HepG2 (cell line): ENCODE results near the gene AGAP1. TPM values are rescaled to one million over a fixed set of nuclear protein-coding genes. Genes with fewer than 3 reads are reported as not detected.

Experiments
- ATAC-seq: fragments of 200-7000 bp; cut with Tn5 transposase; 3 replicates; pipeline ENCODE4 v1.9.1; 2020; ENCODE audit warnings: mild to moderate bottlenecking, moderate library complexity
- BruUV-seq: library from RNA; stranded (reverse); fragments of 400-500 nt; replicated peaks from 2 replicates; lab custom pipeline; 2021; lab: Mats Ljungman, UMichigan
- CTCF ChIA-PET: fragments of 300-600 bp; formaldehyde crosslinking; extraction: SDS; loops from one replicate; lab custom pipeline; 2021; ENCODE audit warnings: low total read pairs, inconsistent platforms, low intra/inter-chr PET ratio; lab: Yijun Ruan, JAX
- POLR2A ChIA-PET: fragments of 350-600 bp; sonication (Branson Sonifier 250); formaldehyde crosslinking; loops from one replicate; lab custom pipeline; 2020; ENCODE audit warnings: antibody characterized with exemption, inconsistent platforms; lab: Yijun Ruan, JAX
- DNase-seq: peaks from one replicate; pipeline ENCODE4 v3.0.0-alpha.2; 2015; ENCODE audit warnings: low spot score
- FAIRE-seq: peaks from 3 replicates; lab custom pipeline; 2011; peaks lifted over from hg19 to GRCh38; lab: Jason Lieb, UNC
- H2AFZ ChIP-seq: one replicate; pipeline ENCODE4 v1.6.1; 2011; ENCODE audit warnings: low read length, inconsistent platforms
- H3K27ac ChIP-seq: fragments of 300-600 bp; 3 replicates; pipeline ENCODE4 v1.8.0; 2011; ENCODE audit warnings: mixed run types, mild to moderate bottlenecking, mixed read lengths, low read length, inconsistent platforms; ENCODE audit not compliant: insufficient read depth; ENCODE audit errors: extremely low read length
- H3K27me3 ChIP-seq, 2 experiments: fragments of 200-600 bp in 1 of 2; 2 replicates in 1 of 2; 3 replicates in 1 of 2; pipeline versions ENCODE4 v1.6.0 to v1.8.0; 2011; ENCODE audit warnings: low read length in 2 of 2, mild to moderate bottlenecking in 2 of 2, moderate library complexity in 2 of 2, inconsistent platforms in 1 of 2; ENCODE audit not compliant: insufficient read depth in 2 of 2, control insufficient read depth in 1 of 2
- H3K36me3 ChIP-seq, 2 experiments: fragments of 200-600 bp in 1 of 2; replicated peaks in 1 of 2; 2 replicates in 1 of 2; 3 replicates in 1 of 2; pipeline versions ENCODE4 v1.5.1 to v1.8.0; 2011; ENCODE audit warnings: low read length in 2 of 2, inconsistent platforms in 1 of 2; ENCODE audit not compliant: insufficient read depth in 2 of 2, control insufficient read depth in 1 of 2
- H3K4me1 ChIP-seq: 2 replicates; pipeline ENCODE4 v1.5.1; 2012; ENCODE audit warnings: low read length, inconsistent platforms; ENCODE audit not compliant: insufficient read depth
- H3K4me2 ChIP-seq: 2 replicates; pipeline ENCODE4 v1.6.0; 2011; ENCODE audit warnings: low read depth, low read length, inconsistent platforms
- H3K4me3 ChIP-seq, 3 experiments: fragments of 200-600 bp in 1 of 3; sonication (generic), shearing (Covaris generic) in 1 of 3; replicated peaks in 1 of 3; 2 replicates each; pipeline ENCODE4 v1.5.1; 2011 to 2016; ENCODE audit warnings: low read length in 3 of 3, inconsistent platforms in 2 of 3, low read depth in 2 of 3, mild to moderate bottlenecking in 2 of 3, control low read depth in 1 of 3, mixed read lengths in 1 of 3; ENCODE audit not compliant: insufficient read depth in 1 of 3
- H3K79me2 ChIP-seq: one replicate; pipeline ENCODE4 v1.6.1; 2011; ENCODE audit warnings: low read length, inconsistent platforms; ENCODE audit not compliant: insufficient read depth
- H3K9ac ChIP-seq: 2 replicates; pipeline ENCODE4 v1.6.0; 2011; ENCODE audit warnings: mild to moderate bottlenecking, low read depth, low read length, inconsistent platforms; ENCODE audit not compliant: insufficient read depth
- H3K9me3 ChIP-seq: 2 replicates; pipeline ENCODE4 v1.5.1; 2012; ENCODE audit warnings: mild to moderate bottlenecking, low read length
- H4K20me1 ChIP-seq: 2 replicates; pipeline ENCODE4 v1.6.0; 2011; ENCODE audit warnings: inconsistent platforms, mild to moderate bottlenecking, low read length, moderate library complexity; ENCODE audit not compliant: insufficient read depth
- AGO2 ChIP-seq: fragments of 200-400 bp; formaldehyde crosslinking; optimal IDR thresholded peaks from 2 replicates; pipeline ENCODE3; 2017; ENCODE audit warnings: mild to moderate bottlenecking, low read depth, low read length, moderate library complexity
- CENPX ChIP-seq: sonication (generic); formaldehyde crosslinking; IDR thresholded peaks from 2 replicates; pipeline ENCODE4 v1.9.0; 2021; ENCODE audit warnings: mild to moderate bottlenecking, missing genetic modification reagents, moderate library complexity
- CREB1 ChIP-seq, 2 experiments: fragments of 450-650 bp in 1 of 2; IDR thresholded peaks; 2 replicates each; pipeline ENCODE4 v1.6.1; 2016 to 2017; ENCODE audit warnings: control low read depth in 1 of 2, mild to moderate bottlenecking in 1 of 2, missing compliant biosample characterization in 1 of 2, missing genetic modification characterization in 1 of 2
- HDAC6 ChIP-seq: fragments of 200-600 bp; sonication (generic); IDR thresholded peaks from 2 replicates; pipeline ENCODE4 v1.7.0; 2017; ENCODE audit warnings: mild to moderate bottlenecking, antibody characterized with exemption, low read length, low read depth
- HNRNPLL ChIP-seq: fragments of 200-400 bp; formaldehyde crosslinking; IDR thresholded peaks from 2 replicates; pipeline ENCODE4 v1.6.1; 2017; ENCODE audit warnings: mild to moderate bottlenecking, low read depth, low read length; ENCODE audit not compliant: poor library complexity, severe bottlenecking
- JDP2 ChIP-seq: sonication (generic); formaldehyde crosslinking; IDR thresholded peaks from 2 replicates; pipeline ENCODE4 v1.8.1; 2022; ENCODE audit warnings: missing genetic modification reagents, borderline replicate concordance
- MED13 ChIP-seq: sonication (generic); formaldehyde crosslinking; IDR thresholded peaks from 2 replicates; pipeline ENCODE4 v1.5.0; 2020; ENCODE audit warnings: missing genetic modification reagents
- POGZ ChIP-seq: sonication (generic); formaldehyde crosslinking; IDR thresholded peaks from 2 replicates; pipeline ENCODE4 v1.4.0; 2020; ENCODE audit warnings: mild to moderate bottlenecking, missing genetic modification reagents
- SMAD3 ChIP-seq: sonication (generic); formaldehyde crosslinking; IDR thresholded peaks from 2 replicates; pipeline ENCODE4 v1.4.0; 2020; ENCODE audit warnings: missing genetic modification reagents
- SNAPC2 ChIP-seq: sonication (generic); formaldehyde crosslinking; IDR thresholded peaks from 2 replicates; pipeline ENCODE4 v1.8.1; 2022; ENCODE audit warnings: mild to moderate bottlenecking, missing genetic modification reagents
- STAG1 ChIP-seq: sonication (generic); formaldehyde crosslinking; IDR thresholded peaks from 2 replicates; pipeline ENCODE4 v1.4.0; 2020; ENCODE audit warnings: missing genetic modification reagents
- TBX3 ChIP-seq: fragments of 450-650 bp; IDR thresholded peaks from 2 replicates; pipeline ENCODE4 v1.6.1; 2017; ENCODE audit warnings: antibody characterized with exemption, mild to moderate bottlenecking, inconsistent platforms, borderline replicate concordance
- THAP8 ChIP-seq: sonication (generic); formaldehyde crosslinking; IDR thresholded peaks from 2 replicates; pipeline ENCODE4 v1.5.1; 2020; ENCODE audit warnings: missing genetic modification reagents, mild to moderate bottlenecking, borderline replicate concordance
- ZBTB46 ChIP-seq: sonication (generic); formaldehyde crosslinking; IDR thresholded peaks from 2 replicates; pipeline ENCODE4 v1.4.0; 2020; ENCODE audit warnings: mild to moderate bottlenecking, missing genetic modification reagents, borderline replicate concordance
- ZNF329 ChIP-seq: sonication (generic); formaldehyde crosslinking; IDR thresholded peaks from 2 replicates; pipeline ENCODE4 v1.9.0; 2021; ENCODE audit warnings: low read depth, mild to moderate bottlenecking, missing genetic modification reagents
- ZNF367 ChIP-seq: sonication (generic); formaldehyde crosslinking; IDR thresholded peaks from 2 replicates; pipeline ENCODE4 v1.4.0; 2020; ENCODE audit warnings: missing genetic modification reagents, borderline replicate concordance
- WGBS: methylation state at CpG from one replicate; pipeline ENCODE4 v1.1.6; 2017; ENCODE audit warnings: low lambda C conversion rate; 5-methylcytosine and 5-hydroxymethylcytosine counted together
- in situ Hi-C: cut with HindIII; loops from 2 replicates; pipeline ENCODE4 v1.10.0; 2017; ENCODE audit warnings: low pct_unique_long_range_greater_than_20kb; ENCODE audit not compliant: extremely low pct_ligation_motif_present
- intact Hi-C: fragments of 100-400 bp; cut with micrococcal nuclease; formaldehyde crosslinking; loops from one replicate; pipeline ENCODE4 v1.10.0; 2022; ENCODE audit not compliant: unreplicated experiment
- polyA plus RNA-seq, 8 experiments: library from polyadenylated mRNA; depleted of rRNA in 3 of 8; stranded (reverse) in 7 of 8; unstranded in 1 of 8; fragments of >200 nt; fragmentation: Illumina TruSeq in 4 of 8; extraction: Trizol in 4 of 8; gene quantifications; 2 replicates each; pipeline versions ENCODE4 v1.2.1 to v1.2.3, GENCODE V29; 2011 to 2016; ENCODE audit warnings: low read depth in 4 of 8, missing spikeins in 1 of 8, mixed read lengths in 1 of 8; ENCODE audit not compliant: insufficient read depth in 1 of 8
- total RNA-seq, 5 experiments: library from RNA; depleted of rRNA; stranded (reverse); fragments of >200 nt; fragmentation: Illumina TruSeq; extraction: Trizol; gene quantifications; 2 replicates each; pipeline ENCODE4 v1.2.3, GENCODE V29; 2016; ENCODE audit warnings: low read depth in 1 of 5
- TF ChIP-seq, protein P1 (sequence below): sonication (generic); formaldehyde crosslinking; IDR thresholded peaks from 2 replicates; pipeline ENCODE4 v1.5.1; 2020; ENCODE audit warnings: mild to moderate bottlenecking, missing genetic modification reagents, borderline replicate concordance
- TF ChIP-seq, protein P2 (sequence below): sonication (generic); formaldehyde crosslinking; IDR thresholded peaks from 2 replicates; pipeline ENCODE4 v1.5.0; 2020; ENCODE audit warnings: mild to moderate bottlenecking, missing genetic modification reagents, moderate library complexity
- TF ChIP-seq, protein P3 (sequence below): sonication (generic); formaldehyde crosslinking; IDR thresholded peaks from 2 replicates; pipeline ENCODE4 v1.5.0; 2020; ENCODE audit warnings: missing genetic modification reagents

AGAP1 gene
- total and polyA plus RNA-seq, 2 of the 13 experiments (the other 11 are each of a cell fraction or from before 2014, with no cell fraction given) = 21.2 to 32.7 TPM

GRCh38 chr2:235803028-235803427 lies 309.2 kb downstream of the AGAP1 start:
- ATAC-seq = no peak
- BruUV-seq = no TSS peak
- Histone ChIP-seq H3K9me3 (no peaks in the 10 kb centered on the region), H3K27me3 (no peaks in the 10 kb centered on the region), H3K9ac (no peak overlapping the region), H3K4me1 (no peaks in the 10 kb centered on the region), H3K4me2 (no peak overlapping the region), H3K36me3 (peaks cover 27 to 69% of the 10 kb centered on the region in 2 experiments), H3K4me3 (no peak overlapping the region), H4K20me1 (no peaks in the 10 kb centered on the region), H2AFZ (no peak overlapping the region), H3K27ac (no peak overlapping the region), H3K79me2 (no peaks in the 10 kb centered on the region)
- FAIRE-seq = no peak
- no peak for DNase-seq
- ChIA-PET POLR2A (no interaction called here), CTCF (interaction anchor here (1.0 kb wide), 1 partner anchor 378 kb away, joined by 5 read pairs; no protein-coding TSS in a partner anchor)
- 100% methylated on average over 1 of the region's 1 CpG for WGBS
- in situ Hi-C loops = no loop called here
- intact Hi-C loops = no loop called here
- TF ChIP-seq ZNF367 (CRISPR knock-in tag) = no peak
- no peak for TF ChIP-seq TBX3
- no peak for TF ChIP-seq SNAPC2
- no peak for TF ChIP-seq POGZ
- TF ChIP-seq, protein P1, sequence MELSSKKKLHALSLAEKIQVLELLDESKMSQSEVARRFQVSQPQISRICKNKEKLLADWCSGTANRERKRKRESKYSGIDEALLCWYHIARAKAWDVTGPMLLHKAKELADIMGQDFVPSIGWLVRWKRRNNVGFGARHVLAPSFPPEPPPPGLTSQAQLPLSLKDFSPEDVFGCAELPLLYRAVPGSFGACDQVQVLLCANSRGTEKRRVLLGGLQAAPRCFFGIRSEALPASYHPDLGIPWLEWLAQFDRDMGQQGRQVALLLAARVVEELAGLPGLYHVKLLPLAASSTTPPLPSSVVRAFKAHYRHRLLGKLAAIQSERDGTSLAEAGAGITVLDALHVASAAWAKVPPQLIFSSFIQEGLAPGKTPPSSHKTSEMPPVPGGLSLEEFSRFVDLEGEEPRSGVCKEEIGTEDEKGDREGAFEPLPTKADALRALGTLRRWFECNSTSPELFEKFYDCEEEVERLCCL = no peak
- TF ChIP-seq THAP8 (CRISPR knock-in tag) = no peak
- TF ChIP-seq HDAC6 = no peak
- TF ChIP-seq MED13 (CRISPR knock-in tag) = no peak
- TF ChIP-seq CREB1 (IDR thresholded peaks at IDR 0.05) = 0 out of 2 replicates have a peak, but pooled peaks have one; percentile 45
- no peak for TF ChIP-seq CREB1 (CRISPR knock-in tag; IDR thresholded peaks at IDR 0.05)
- peak; percentile 49 for TF ChIP-seq STAG1 (CRISPR knock-in tag)
- TF ChIP-seq ZBTB46 (CRISPR knock-in tag) = 0 out of 2 replicates have a peak, but pooled peaks have one; percentile 40
- no peak for TF ChIP-seq ZNF329
- TF ChIP-seq CENPX (CRISPR knock-in tag) = no peak
- TF ChIP-seq JDP2 = no peak
- TF ChIP-seq SMAD3 (CRISPR knock-in tag) = no peak
- TF ChIP-seq AGO2 = no peak
- TF ChIP-seq, protein P2, sequence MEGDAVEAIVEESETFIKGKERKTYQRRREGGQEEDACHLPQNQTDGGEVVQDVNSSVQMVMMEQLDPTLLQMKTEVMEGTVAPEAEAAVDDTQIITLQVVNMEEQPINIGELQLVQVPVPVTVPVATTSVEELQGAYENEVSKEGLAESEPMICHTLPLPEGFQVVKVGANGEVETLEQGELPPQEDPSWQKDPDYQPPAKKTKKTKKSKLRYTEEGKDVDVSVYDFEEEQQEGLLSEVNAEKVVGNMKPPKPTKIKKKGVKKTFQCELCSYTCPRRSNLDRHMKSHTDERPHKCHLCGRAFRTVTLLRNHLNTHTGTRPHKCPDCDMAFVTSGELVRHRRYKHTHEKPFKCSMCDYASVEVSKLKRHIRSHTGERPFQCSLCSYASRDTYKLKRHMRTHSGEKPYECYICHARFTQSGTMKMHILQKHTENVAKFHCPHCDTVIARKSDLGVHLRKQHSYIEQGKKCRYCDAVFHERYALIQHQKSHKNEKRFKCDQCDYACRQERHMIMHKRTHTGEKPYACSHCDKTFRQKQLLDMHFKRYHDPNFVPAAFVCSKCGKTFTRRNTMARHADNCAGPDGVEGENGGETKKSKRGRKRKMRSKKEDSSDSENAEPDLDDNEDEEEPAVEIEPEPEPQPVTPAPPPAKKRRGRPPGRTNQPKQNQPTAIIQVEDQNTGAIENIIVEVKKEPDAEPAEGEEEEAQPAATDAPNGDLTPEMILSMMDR = peak; percentile 47
- TF ChIP-seq, protein P3, sequence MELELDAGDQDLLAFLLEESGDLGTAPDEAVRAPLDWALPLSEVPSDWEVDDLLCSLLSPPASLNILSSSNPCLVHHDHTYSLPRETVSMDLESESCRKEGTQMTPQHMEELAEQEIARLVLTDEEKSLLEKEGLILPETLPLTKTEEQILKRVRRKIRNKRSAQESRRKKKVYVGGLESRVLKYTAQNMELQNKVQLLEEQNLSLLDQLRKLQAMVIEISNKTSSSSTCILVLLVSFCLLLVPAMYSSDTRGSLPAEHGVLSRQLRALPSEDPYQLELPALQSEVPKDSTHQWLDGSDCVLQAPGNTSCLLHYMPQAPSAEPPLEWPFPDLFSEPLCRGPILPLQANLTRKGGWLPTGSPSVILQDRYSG (CRISPR knock-in tag) = no peak
- TF ChIP-seq HNRNPLL = no peak
